Astrocyte of the hippocampus (primary cell): Measurements from ENCODE around the gene ALDH1A1.

Experiments
- DNase-seq: peaks from one replicate; pipeline ENCODE4 v3.0.0; 2011; ENCODE audit warnings: low read depth, low spot score

The ALDH1A1 gene

GRCh38 chr9:72917892-72918509 is 34.9 kb downstream of the ALDH1A1 start:
- DNase-seq: no peak

- no peak for DNase-seq
These were observed 37.2 kb downstream of the ALDH1A1 start for GRCh38 chr9:72915659-72916058.

GRCh38 chr9:72914750-72915149 is 38.1 kb downstream of the ALDH1A1 start:
- no peak for DNase-seq

GRCh38 chr9:72913382-72914009 is 39.4 kb downstream of the ALDH1A1 start:
- DNase-seq: no peak

- no peak for DNase-seq
These were observed 40.1 kb downstream of the ALDH1A1 start for GRCh38 chr9:72912476-72913381.

- DNase-seq: no peak
These were observed 41.0 kb downstream of the ALDH1A1 start for GRCh38 chr9:72911816-72912215.

GRCh38 chr9:72911247-72911775 is 41.5 kb downstream of the ALDH1A1 start:
- no peak for DNase-seq

- no peak for DNase-seq
These were observed 43.4 kb downstream of the ALDH1A1 start for GRCh38 chr9:72909428-72909827.

GRCh38 chr9:72907421-72907820 is 45.4 kb downstream of the ALDH1A1 start:
- DNase-seq: no peak

- DNase-seq: no peak
These were observed 46.0 kb downstream of the ALDH1A1 start for GRCh38 chr9:72906810-72907209.

GRCh38 chr9:72905514-72906480 is 47.1 kb downstream of the ALDH1A1 start:
- no peak for DNase-seq

- DNase-seq: no peak
These were observed 48.4 kb downstream of the ALDH1A1 start for GRCh38 chr9:72904267-72905093.

GRCh38 chr9:72903103-72903502 is 49.8 kb downstream of the ALDH1A1 start:
- DNase-seq: no peak

- no peak for DNase-seq
These were observed 50.6 kb downstream of the ALDH1A1 start for GRCh38 chr9:72902268-72902667.

GRCh38 chr9:72899734-72900477 is 52.9 kb downstream of the ALDH1A1 start:
- DNase-seq: no peak

GRCh38 chr9:72898784-72899733 is 53.8 kb downstream of the ALDH1A1 start:
- DNase-seq: no peak

- DNase-seq: no peak
These were observed 54.5 kb downstream of the ALDH1A1 start for GRCh38 chr9:72898360-72898759.

GRCh38 chr9:72897069-72897649 is 55.7 kb downstream of the ALDH1A1 start:
- peak; percentile 32 for DNase-seq
